SU-DHL-6 (cell line): ENCODE measurements around the gene ZSCAN25.

Experiments used
- CTCF ChIP-seq: fragments of 200-600 bp; sonication (generic); IDR thresholded peaks from one replicate; pipeline ENCODE4 v1.5.1; 2017; ENCODE audit warnings: antibody characterized with exemption, mild to moderate bottlenecking, low read length, moderate library complexity; ENCODE audit not compliant: insufficient read depth, poor library complexity, severe bottlenecking
- EZH2phosphoT487 ChIP-seq: fragments of 200-600 bp; sonication (generic), shearing (Covaris generic); conservative IDR thresholded peaks from 2 replicates; pipeline ENCODE4 v1.6.1; 2018; ENCODE audit warnings: mild to moderate bottlenecking, antibody characterized with exemption, low read length, moderate library complexity, mixed read lengths

- TF ChIP-seq CTCF (no peak), EZH2phosphoT487 (no peak)
These were observed 9.9 kb downstream of the ZSCAN25 start for GRCh38 chr7:99626661-99627060.
